Stimulated activated CD8-positive, alpha-beta memory T cell treated with anti-CD3 and anti-CD28 coated beads, Interleukin-12 subunit alpha, Interleukin-12 subunit beta, amount 100 ng/mL, for 4 hours (primary cell): ENCODE measurements around the gene ELOVL7.
"Not testable (repeated sequence)": the region's sequence is repeated elsewhere in the genome, so short reads cannot be mapped to it uniquely, and the experiment has no call there.

Experiments
- DNase-seq: peaks from one replicate; pipeline ENCODE4 v3.0.0-alpha.2; 2020; ENCODE audit warnings: low read depth

The ELOVL7 gene

GRCh38 chr5:60830581-60831127 is 13.4 kb downstream of the ELOVL7 start:
- no peak for DNase-seq

- DNase-seq = no peak
Observed at GRCh38 chr5:60829490-60830266, 14.4 kb downstream of the ELOVL7 start.

GRCh38 chr5:60827201-60827600 is 16.9 kb downstream of the ELOVL7 start:
- DNase-seq = no peak

- no peak for DNase-seq
Observed at GRCh38 chr5:60826653-60827052, 17.4 kb downstream of the ELOVL7 start.

GRCh38 chr5:60823574-60823973 is 20.5 kb downstream of the ELOVL7 start:
- DNase-seq = no peak

- no peak for DNase-seq
Observed at GRCh38 chr5:60822285-60822556, 21.8 kb downstream of the ELOVL7 start.

- no peak for DNase-seq
Observed at GRCh38 chr5:60821488-60822284, 22.4 kb downstream of the ELOVL7 start.

- no peak for DNase-seq
Observed at GRCh38 chr5:60820593-60821487, 23.2 kb downstream of the ELOVL7 start.

GRCh38 chr5:60816138-60816537 is 27.9 kb downstream of the ELOVL7 start:
- not testable (repeated sequence) for DNase-seq

- DNase-seq = no peak
Observed at GRCh38 chr5:60814498-60814897, 29.6 kb downstream of the ELOVL7 start.

- no peak for DNase-seq
Observed at GRCh38 chr5:60812426-60812825, 31.6 kb downstream of the ELOVL7 start.

- no peak for DNase-seq
Observed at GRCh38 chr5:60811105-60811504, 33.0 kb downstream of the ELOVL7 start.

GRCh38 chr5:60810438-60811085 is 33.5 kb downstream of the ELOVL7 start:
- no peak for DNase-seq

- no peak for DNase-seq
Observed at GRCh38 chr5:60809891-60810425, 34.1 kb downstream of the ELOVL7 start.

- no peak for DNase-seq
Observed at GRCh38 chr5:60806591-60807243, 37.4 kb downstream of the ELOVL7 start.

- no peak for DNase-seq
Observed at GRCh38 chr5:60805463-60805862, 38.6 kb downstream of the ELOVL7 start.

GRCh38 chr5:60803712-60804111 is 40.4 kb downstream of the ELOVL7 start:
- no peak for DNase-seq

- DNase-seq = no peak
Observed at GRCh38 chr5:60802986-60803385, 41.1 kb downstream of the ELOVL7 start.

GRCh38 chr5:60802226-60802625 is 41.8 kb downstream of the ELOVL7 start:
- no peak for DNase-seq

- DNase-seq = no peak
Observed at GRCh38 chr5:60797482-60798153, 46.5 kb downstream of the ELOVL7 start.
